GM19193 (cell line): Measurements from ENCODE around the gene CUL9.

Experiments used
- POLR2A ChIP-seq: IDR thresholded peaks from 4 replicates; pipeline ENCODE4 v1.6.1; 2011; ENCODE audit not compliant: insufficient read depth, insufficient read length; ENCODE audit errors: extremely low read depth

The CUL9 gene

GRCh38 chr6:43254138-43254817 is 72.3 kb downstream of the CUL9 start:
- TF ChIP-seq POLR2A = no peak

- no peak for TF ChIP-seq POLR2A
Measured at GRCh38 chr6:43254846-43255245, 72.8 kb downstream of the CUL9 start.

- TF ChIP-seq POLR2A = no peak
Measured at GRCh38 chr6:43255408-43256054, 73.5 kb downstream of the CUL9 start.

- TF ChIP-seq POLR2A = no peak
Measured at GRCh38 chr6:43256670-43257366, 74.8 kb downstream of the CUL9 start.

GRCh38 chr6:43257367-43258145 is 75.6 kb downstream of the CUL9 start:
- no peak for TF ChIP-seq POLR2A

GRCh38 chr6:43258180-43258579 is 76.2 kb downstream of the CUL9 start:
- TF ChIP-seq POLR2A = no peak

- TF ChIP-seq POLR2A = no peak
Measured at GRCh38 chr6:43258807-43259686, 77.1 kb downstream of the CUL9 start.

- TF ChIP-seq POLR2A = no peak
Measured at GRCh38 chr6:43260791-43261190, 78.8 kb downstream of the CUL9 start.

- no peak for TF ChIP-seq POLR2A
Measured at GRCh38 chr6:43261198-43261597, 79.2 kb downstream of the CUL9 start.

GRCh38 chr6:43262000-43262779 is 80.2 kb downstream of the CUL9 start:
- no peak for TF ChIP-seq POLR2A

GRCh38 chr6:43262780-43263313 is 80.9 kb downstream of the CUL9 start:
- no peak for TF ChIP-seq POLR2A

GRCh38 chr6:43263314-43264178 is 81.5 kb downstream of the CUL9 start:
- no peak for TF ChIP-seq POLR2A
